Adrenal gland (tissue), 5 donors: ENCODE measurements around the gene HS6ST2.

ENCODE experiments used
- POLR2A ChIP-seq, 2 donors: fragments of 450-650 bp; IDR thresholded peaks; one replicate each; pipeline ENCODE4 v1.6.1; 2017; ENCODE audit warnings: antibody characterized with exemption in 2 of 2, mild to moderate bottlenecking in 2 of 2, moderate library complexity in 1 of 2
- TF ChIP-seq, protein P1 (sequence below), 6 experiments: fragments of 450-650 bp in 4 of 6; fragments of 200-600 bp in 2 of 6; sonication (generic) in 1 of 6; IDR thresholded peaks; 1 replicate in 5 of 6; 2 replicates in 1 of 6; pipeline versions ENCODE4 v1.5.1 to v1.8.0; 2016 to 2021; ENCODE audit warnings: antibody characterized with exemption in 6 of 6, mild to moderate bottlenecking in 2 of 6, moderate library complexity in 1 of 6
- donor health status: DM: no; HTN: no; CAD: no.

DNA sequence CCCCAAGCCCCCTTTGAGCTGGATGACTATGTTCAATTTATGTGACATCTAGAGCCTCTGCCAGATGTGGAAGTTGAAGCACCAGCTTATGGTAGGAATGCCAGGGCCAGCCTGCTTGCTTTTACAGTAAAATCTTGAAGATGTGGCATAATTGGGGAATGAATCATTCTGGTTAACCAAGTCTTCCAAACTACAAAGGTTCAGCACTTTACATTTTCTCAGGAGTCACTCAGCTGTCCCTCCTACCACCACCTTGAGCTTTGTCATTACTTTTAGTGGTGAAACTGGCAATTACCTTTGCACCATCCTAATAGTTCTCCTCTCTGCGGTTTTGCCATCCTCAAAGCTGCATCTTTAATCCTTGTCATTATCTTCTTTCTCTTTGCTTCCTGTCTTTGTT lies 172.2 kb downstream of the HS6ST2 start:
- TF ChIP-seq POLR2A (IDR thresholded peaks at IDR 0.05), result no peak
- TF ChIP-seq, protein P1, sequence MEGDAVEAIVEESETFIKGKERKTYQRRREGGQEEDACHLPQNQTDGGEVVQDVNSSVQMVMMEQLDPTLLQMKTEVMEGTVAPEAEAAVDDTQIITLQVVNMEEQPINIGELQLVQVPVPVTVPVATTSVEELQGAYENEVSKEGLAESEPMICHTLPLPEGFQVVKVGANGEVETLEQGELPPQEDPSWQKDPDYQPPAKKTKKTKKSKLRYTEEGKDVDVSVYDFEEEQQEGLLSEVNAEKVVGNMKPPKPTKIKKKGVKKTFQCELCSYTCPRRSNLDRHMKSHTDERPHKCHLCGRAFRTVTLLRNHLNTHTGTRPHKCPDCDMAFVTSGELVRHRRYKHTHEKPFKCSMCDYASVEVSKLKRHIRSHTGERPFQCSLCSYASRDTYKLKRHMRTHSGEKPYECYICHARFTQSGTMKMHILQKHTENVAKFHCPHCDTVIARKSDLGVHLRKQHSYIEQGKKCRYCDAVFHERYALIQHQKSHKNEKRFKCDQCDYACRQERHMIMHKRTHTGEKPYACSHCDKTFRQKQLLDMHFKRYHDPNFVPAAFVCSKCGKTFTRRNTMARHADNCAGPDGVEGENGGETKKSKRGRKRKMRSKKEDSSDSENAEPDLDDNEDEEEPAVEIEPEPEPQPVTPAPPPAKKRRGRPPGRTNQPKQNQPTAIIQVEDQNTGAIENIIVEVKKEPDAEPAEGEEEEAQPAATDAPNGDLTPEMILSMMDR (IDR thresholded peaks at IDR 0.05), result no peak
